Cerebellar nuclear complex (tissue), 1 donor: ENCODE measurements around the gene RTN3.
"Not testable (repeated sequence)": the region's sequence is repeated elsewhere in the genome, so short reads cannot be mapped to it uniquely, and the experiment has no call there.

ENCODE experiments used
- DNase-seq, 2 experiments: peaks; one replicate each; lab custom pipeline; 2025; lab: John Stamatoyannopoulos, UW

RTN3 gene

GRCh38 chr11:63768237-63769041, 87.1 kb downstream of the RTN3 start, which contains the start of gene ZFTA:
ZFTA (minus strand) TSS chr11:63768775; CDS start chr11:63768622, 153 bp downstream.
- no peak for DNase-seq

DNA sequence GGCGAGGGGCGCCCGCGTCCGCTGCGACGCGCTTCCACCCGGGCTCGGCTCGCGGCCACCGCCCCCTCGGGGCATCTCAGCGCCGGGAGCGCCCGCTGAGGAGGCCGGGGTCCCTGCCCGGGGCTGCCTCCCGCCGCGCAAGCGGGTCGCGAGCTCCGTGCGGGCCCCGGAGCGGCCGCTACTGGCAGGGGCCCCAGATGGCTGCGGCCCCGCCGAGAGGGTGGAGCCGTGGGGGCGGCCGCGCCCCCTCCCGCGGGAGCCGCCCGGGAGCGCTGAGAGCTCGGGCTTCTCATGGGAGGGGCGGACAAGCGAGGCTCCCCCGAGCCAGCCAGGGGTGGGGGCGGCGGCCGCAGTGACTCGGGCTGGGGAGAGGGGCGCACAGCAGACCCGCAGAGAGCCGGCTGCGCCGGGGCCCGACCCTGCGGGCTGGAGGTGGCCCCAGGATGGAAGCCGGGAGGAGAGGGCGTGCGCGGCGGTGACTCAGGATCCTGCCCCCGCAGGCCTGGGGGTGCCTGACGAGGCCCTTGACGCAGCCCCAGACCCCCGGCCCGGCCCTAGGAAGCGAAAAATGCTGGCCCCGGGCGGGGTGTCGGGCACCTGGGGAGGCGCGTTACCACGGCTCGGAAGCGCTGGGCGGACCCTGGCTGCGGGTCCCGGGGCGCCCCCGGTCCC, 87.9 kb downstream of the RTN3 start:
- no peak for DNase-seq

GRCh38 chr11:63769714-63770455, 88.6 kb downstream of the RTN3 start:
- peak in 1 of 2 experiments; percentile 23 for DNase-seq

- no peak for DNase-seq
These were observed 89.5 kb downstream of the RTN3 start for GRCh38 chr11:63770763-63771162.

GRCh38 chr11:63771741-63772318, 90.5 kb downstream of the RTN3 start:
- DNase-seq: not testable (repeated sequence)

- no peak for DNase-seq
These were observed 93.9 kb downstream of the RTN3 start for GRCh38 chr11:63775191-63775590.

GRCh38 chr11:63779039-63779438, 97.7 kb downstream of the RTN3 start:
- DNase-seq: no peak

DNA sequence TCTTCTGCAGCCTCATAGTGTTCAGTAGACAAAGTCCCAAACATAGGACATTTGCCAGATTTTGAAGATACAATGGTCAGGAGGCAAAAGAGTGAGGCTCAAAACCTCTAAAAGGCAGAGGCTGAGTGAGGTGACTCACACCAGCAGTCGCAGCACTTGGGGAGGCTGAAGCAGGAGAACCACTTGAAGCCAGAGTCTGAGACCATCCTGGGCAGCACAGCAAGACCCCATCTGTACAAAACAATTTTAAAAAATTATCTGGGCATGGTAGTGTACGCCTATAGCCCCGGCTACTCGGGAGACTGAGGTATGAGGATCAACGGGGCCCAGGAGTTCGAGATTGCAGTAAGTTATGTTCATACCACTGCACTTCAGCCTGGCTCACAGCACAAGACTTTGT, 101.4 kb downstream of the RTN3 start:
- no peak for DNase-seq

GRCh38 chr11:63783925-63784592, 102.8 kb downstream of the RTN3 start:
- DNase-seq: no peak

DNA sequence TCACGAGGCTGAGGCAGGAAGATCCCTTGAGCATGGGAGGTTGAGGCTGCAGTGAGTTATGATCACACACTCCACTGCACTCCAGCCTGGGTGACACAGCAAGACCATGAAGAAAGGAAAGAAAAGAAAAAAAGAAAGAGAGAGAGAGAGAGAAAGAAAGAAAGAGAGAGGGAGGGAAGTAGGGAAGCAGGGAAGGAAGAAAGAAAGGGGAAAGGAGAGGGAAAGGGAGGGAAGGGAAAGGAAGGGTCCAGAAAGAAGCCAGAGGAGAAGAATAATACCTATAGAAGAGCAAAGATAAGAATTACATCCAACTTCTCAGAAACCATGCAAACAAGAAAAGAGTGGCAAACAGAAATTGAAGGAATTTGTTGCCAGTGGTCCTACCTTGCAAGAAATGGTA, 104.5 kb downstream of the RTN3 start:
- no peak for DNase-seq

DNA sequence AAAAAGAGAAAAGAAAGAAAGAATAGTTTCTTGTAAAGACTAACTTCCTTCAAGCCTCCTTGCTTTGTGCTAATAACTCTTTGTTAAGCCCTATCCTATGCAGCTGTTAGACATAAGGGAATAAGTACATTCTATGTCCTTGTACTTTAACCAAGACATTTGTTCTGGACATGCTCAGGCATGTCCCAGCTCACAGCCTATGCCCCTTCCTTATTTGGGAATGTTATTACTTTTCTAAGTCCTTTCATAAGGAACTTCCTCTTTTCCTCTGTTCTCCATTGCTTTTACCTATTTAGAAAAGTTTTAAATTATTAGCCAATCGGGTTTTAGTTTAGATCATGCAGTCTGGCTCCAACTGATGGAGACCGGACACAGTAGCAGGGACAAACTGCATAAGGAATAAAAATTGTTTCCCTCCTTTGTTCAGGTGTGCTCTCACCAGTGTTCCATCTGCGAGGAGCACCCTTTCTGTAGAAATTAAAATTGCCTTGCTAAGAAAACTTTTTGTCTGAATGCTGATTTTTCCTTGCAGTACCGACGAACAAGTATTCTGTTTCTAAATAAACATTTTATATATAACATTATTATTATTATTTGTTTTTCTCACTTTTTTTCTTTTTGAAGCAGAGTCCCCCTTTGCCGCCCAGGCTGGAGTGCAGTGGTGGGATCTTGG, 110.3 kb downstream of the RTN3 start:
- no peak for DNase-seq

DNA sequence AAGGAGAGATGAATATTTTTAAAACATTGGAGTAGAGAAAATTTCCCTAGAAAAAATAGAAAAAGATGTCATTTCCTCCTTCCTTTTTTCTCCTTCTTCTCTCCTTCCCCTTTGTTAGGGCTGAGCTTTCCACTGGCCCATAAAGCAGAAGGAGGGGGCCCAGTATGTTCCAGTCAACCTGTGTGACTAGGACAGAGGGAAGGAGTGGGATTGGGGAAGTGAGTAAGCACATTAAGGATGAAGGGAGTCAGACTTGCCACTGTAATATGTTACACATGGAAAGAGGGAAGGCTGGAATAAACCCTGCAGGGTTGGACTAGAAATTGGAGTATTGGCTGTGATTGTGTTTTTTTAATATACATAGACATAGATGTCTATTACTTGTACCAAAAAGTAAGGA, 111.9 kb downstream of the RTN3 start:
- no peak for DNase-seq

- DNase-seq: no peak
These were observed 113.8 kb downstream of the RTN3 start for GRCh38 chr11:63795066-63795465.

DNA sequence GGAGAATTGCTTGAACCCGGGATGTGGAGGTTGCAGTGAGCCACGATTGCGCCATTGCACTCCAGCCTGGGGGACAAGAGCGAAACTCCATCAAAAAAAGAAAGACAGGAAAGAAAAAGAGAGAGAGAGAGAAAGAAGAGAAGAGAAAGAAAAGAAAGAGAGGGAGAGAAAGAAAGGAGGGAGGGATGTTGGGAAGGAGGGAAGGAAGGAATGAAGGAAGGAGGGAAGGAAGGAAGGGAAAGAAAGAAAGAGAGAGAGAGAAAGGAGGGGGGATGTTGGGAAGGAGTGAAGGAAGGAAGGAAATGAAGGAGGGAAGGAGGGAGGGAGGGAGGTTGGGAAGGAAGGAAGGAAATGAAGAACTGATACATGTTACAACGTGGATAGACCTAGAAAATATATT, 119.6 kb downstream of the RTN3 start:
- DNase-seq: no peak

GRCh38 chr11:63802637-63803414, 121.5 kb downstream of the RTN3 start:
- DNase-seq: no peak

DNA sequence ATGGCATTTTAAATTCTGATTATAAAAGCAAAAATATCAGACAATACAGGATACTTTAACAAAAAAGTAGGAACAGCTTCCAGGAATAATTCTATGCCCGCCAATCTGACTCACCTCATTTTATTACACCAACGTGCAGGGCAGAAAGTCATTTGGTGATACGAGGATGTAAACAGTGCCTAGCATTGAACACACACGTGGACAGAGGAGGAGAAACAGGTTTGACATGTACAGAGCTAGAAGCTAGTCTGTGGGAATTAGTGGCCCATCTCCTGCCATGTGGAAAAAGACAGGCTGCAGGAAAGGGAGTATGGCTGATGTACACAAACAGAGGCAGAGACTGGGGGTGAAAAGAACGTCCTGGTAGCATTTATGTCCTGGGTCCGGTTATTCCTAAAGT, 123.0 kb downstream of the RTN3 start:
- DNase-seq: no peak

- DNase-seq: no peak
These were observed 124.6 kb downstream of the RTN3 start for GRCh38 chr11:63805844-63806415.
